Progenitor cell of endocrine pancreas (in vitro differentiated cells): ENCODE measurements around the gene RPS27. TPM values are rescaled to one million over a fixed set of nuclear protein-coding genes. Genes with fewer than 3 reads are reported as not detected.

Experiments used
- DNase-seq: peaks from one replicate; pipeline ENCODE4 v3.0.0; 2021; ENCODE audit warnings: low spot score; ENCODE audit not compliant: unreplicated experiment
- H3K27ac Mint-ChIP-seq: 2 replicates; pipeline ENCODE4 v1.8.0; 2021; ENCODE audit warnings: mild to moderate bottlenecking, moderate library complexity, mixed read lengths
- H3K27me3 Mint-ChIP-seq: 2 replicates; pipeline ENCODE4 v1.8.0; 2021; ENCODE audit warnings: mixed read lengths
- H3K36me3 Mint-ChIP-seq: 2 replicates; pipeline ENCODE4 v1.8.0; 2022; ENCODE audit warnings: mixed read lengths; ENCODE audit not compliant: insufficient read depth
- H3K4me1 Mint-ChIP-seq: 2 replicates; pipeline ENCODE4 v1.8.0; 2021; ENCODE audit warnings: low read depth, mixed read lengths
- H3K4me3 Mint-ChIP-seq: 2 replicates; pipeline ENCODE4 v1.8.0; 2021; ENCODE audit warnings: low read depth, mild to moderate bottlenecking, moderate library complexity, mixed read lengths
- H3K9me3 Mint-ChIP-seq: 2 replicates; pipeline ENCODE4 v1.8.0; 2021; ENCODE audit warnings: low read depth, mixed read lengths
- total RNA-seq: library from RNA; stranded (reverse); gene quantifications from 2 replicates; pipeline ENCODE4 v1.2.1, GENCODE V29; 2021
- TF ChIP-seq, protein P1 (sequence below): fragments of 200-600 bp; sonication (generic); IDR thresholded peaks from one replicate; pipeline ENCODE4 v1.5.0; 2021; ENCODE audit warnings: antibody characterized with exemption, mild to moderate bottlenecking; ENCODE audit not compliant: unreplicated experiment

Gene RPS27
- total RNA-seq, 1 donor from 2014 or later, result 2,294 TPM

DNA sequence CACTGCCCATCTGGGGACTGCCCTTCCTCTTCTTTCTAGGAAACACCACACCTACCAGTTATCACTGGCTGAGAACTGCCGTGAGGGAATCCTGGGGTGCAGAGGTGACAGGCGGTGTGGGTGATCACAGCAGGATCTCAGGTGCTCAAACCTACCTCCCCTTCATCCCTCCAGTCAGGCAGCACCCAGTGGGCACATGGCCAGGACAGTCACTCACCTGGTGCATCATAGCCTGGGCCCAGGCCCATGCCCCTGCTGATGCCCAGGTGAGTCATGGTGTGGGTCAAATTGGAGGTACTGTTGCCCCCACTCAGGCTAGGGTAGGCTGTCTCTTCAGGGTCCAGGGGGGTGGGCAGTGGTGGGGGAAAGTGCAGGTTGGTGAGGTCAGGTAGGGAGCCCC lies 38.8 kb upstream of the RPS27 start:
- peaks cover 11% of the 10 kb centered on the region for H3K36me3 Mint-ChIP-seq
- H3K27me3 Mint-ChIP-seq, result no peaks in the 10 kb centered on the region
- peaks cover 11% of the 10 kb centered on the region for H3K4me1 Mint-ChIP-seq
- TF ChIP-seq, protein P1, sequence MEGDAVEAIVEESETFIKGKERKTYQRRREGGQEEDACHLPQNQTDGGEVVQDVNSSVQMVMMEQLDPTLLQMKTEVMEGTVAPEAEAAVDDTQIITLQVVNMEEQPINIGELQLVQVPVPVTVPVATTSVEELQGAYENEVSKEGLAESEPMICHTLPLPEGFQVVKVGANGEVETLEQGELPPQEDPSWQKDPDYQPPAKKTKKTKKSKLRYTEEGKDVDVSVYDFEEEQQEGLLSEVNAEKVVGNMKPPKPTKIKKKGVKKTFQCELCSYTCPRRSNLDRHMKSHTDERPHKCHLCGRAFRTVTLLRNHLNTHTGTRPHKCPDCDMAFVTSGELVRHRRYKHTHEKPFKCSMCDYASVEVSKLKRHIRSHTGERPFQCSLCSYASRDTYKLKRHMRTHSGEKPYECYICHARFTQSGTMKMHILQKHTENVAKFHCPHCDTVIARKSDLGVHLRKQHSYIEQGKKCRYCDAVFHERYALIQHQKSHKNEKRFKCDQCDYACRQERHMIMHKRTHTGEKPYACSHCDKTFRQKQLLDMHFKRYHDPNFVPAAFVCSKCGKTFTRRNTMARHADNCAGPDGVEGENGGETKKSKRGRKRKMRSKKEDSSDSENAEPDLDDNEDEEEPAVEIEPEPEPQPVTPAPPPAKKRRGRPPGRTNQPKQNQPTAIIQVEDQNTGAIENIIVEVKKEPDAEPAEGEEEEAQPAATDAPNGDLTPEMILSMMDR, result no peak
- H3K4me3 Mint-ChIP-seq, result no peak overlapping the region
- no peak for DNase-seq
- no peak overlapping the region for H3K27ac Mint-ChIP-seq
- H3K9me3 Mint-ChIP-seq, result no peaks in the 10 kb centered on the region

DNA sequence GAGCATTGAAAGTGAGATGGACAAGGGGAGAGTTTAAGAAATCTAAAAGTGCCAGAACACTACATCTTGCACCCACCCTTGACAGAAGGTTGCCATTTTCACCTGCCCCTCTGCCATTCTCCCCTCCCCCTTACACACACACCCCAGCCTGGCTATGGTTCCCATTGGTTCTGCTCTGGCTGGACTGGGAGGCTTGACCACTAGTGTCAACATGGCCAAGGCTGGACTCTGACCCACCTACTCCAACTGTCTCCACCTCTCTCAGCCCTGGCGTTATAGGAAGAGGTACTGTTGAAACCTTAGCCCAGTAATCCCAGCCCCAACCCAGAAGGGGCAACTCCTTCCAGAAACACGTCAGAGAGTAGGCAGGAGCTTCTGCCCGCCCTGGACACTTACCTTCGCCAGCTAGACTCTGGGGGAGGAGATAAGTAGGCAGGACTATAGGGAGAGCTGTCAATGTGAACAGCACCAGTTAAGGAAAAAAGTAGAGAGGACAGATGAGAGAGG lies 36.6 kb upstream of the RPS27 start:
- Mint-ChIP-seq H3K4me3 (no peak overlapping the region), H3K27me3 (no peaks in the 10 kb centered on the region), H3K27ac (peak overlapping the region; percentile 12), H3K9me3 (no peaks in the 10 kb centered on the region), H3K36me3 (peaks cover 8% of the 10 kb centered on the region), H3K4me1 (peaks cover 22% of the 10 kb centered on the region)
- TF ChIP-seq, protein P1, result no peak
- no peak for DNase-seq

DNA sequence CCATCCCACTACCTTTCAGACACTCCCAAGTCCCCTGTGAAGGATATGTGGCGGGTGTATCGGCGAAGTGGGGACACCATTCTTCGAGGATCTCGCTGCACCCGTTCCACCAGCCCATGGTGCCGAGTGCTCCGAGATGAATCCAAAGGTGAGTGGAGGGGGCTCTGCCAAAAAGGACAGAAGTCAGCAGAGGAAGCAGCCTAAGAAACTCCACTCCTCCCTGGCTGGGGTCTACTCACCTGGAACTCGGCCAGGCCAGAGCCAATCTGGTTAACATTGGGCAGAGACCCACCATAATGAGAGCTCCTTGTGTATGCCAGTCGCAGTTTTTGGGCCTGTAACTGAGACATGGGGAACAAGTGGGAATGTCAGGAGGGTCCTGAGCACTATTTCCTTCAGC lies 35.7 kb upstream of the RPS27 start:
- TF ChIP-seq, protein P1, result no peak
- Mint-ChIP-seq H3K4me3 (no peak overlapping the region), H3K9me3 (no peaks in the 10 kb centered on the region), H3K36me3 (peaks cover 8% of the 10 kb centered on the region), H3K27me3 (no peaks in the 10 kb centered on the region), H3K27ac (peak overlapping the region; percentile 12), H3K4me1 (peaks cover 22% of the 10 kb centered on the region)
- no peak for DNase-seq

DNA sequence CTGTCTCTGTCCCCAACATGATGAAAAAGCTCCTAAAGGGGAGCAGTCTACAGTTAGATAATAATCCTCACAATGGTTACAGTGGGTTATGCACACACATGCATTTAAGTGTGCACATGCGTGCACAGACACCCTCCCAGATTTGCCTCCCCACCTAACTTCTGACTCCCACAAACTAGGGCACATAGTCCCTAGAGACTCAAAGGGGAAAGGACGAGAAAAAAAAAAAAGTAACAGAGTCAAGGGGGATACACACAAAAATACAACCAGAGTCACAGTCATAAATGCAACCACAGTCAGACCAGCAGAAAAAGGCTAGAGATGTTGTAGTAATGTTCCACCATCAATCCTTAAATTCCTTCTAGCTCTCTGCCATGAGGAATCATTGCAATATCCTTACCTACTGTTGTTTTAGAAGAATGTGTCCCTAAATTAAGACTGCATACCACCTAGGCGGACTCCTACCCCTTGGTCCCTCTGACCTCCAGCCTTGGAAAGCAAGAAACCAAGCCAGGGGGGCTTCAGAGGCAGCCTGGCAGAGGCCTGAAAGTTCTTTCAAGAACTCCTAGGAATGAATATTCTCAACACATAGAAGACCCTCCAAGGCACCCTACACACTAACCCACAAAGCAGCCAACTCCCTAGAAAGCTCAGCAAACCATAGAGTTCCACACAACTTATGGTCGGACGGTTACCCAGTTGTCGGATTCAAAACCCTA lies 33.4 kb upstream of the RPS27 start:
- no peak for DNase-seq
- Mint-ChIP-seq H3K9me3 (no peaks in the 10 kb centered on the region), H3K36me3 (peaks cover 10% of the 10 kb centered on the region), H3K27me3 (no peaks in the 10 kb centered on the region), H3K27ac (peak overlapping the region; percentile 99), H3K4me1 (peaks cover 34% of the 10 kb centered on the region), H3K4me3 (peak overlapping the region; percentile 99)
- TF ChIP-seq, protein P1, result no peak

DNA sequence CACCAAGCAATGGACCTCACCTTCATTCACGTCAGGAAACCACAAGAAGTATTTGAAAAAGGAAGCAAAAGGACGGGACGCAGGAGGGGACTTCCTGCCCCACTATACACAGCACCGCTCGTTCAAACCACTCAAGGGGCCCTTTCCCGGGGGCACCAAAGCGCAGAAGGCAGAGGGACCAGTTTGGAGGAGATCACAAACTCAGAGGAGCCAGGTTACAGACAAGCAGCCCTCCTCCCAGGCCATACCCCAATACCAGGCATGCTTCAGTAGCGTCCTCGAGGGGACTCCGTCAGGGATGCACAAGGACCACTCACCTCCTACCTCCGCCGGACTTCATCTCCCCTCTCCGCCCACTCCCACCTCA lies 32.8 kb upstream of the RPS27 start:
- H3K4me1 Mint-ChIP-seq, result peaks cover 39% of the 10 kb centered on the region
- H3K27ac Mint-ChIP-seq, result peak overlapping the region; percentile 99
- no peak for DNase-seq
- no peaks in the 10 kb centered on the region for H3K27me3 Mint-ChIP-seq
- H3K9me3 Mint-ChIP-seq, result no peaks in the 10 kb centered on the region
- H3K36me3 Mint-ChIP-seq, result peaks cover 10% of the 10 kb centered on the region
- TF ChIP-seq, protein P1, result no peak
- peak overlapping the region; percentile 99 for H3K4me3 Mint-ChIP-seq
